ENCODE data around the gene EIF2AK3. TPM values are rescaled to one million over a fixed set of nuclear protein-coding genes. Genes with fewer than 3 reads are reported as not detected.
"Not testable (repeated sequence)": the region's sequence is repeated elsewhere in the genome, so short reads cannot be mapped to it uniquely, and the experiment has no call there.

Gene EIF2AK3
- total RNA-seq (2014; rRNA removed; shearing (Covaris generic)): 9.8 and 13.5 TPM in 2 replicates

DNA sequence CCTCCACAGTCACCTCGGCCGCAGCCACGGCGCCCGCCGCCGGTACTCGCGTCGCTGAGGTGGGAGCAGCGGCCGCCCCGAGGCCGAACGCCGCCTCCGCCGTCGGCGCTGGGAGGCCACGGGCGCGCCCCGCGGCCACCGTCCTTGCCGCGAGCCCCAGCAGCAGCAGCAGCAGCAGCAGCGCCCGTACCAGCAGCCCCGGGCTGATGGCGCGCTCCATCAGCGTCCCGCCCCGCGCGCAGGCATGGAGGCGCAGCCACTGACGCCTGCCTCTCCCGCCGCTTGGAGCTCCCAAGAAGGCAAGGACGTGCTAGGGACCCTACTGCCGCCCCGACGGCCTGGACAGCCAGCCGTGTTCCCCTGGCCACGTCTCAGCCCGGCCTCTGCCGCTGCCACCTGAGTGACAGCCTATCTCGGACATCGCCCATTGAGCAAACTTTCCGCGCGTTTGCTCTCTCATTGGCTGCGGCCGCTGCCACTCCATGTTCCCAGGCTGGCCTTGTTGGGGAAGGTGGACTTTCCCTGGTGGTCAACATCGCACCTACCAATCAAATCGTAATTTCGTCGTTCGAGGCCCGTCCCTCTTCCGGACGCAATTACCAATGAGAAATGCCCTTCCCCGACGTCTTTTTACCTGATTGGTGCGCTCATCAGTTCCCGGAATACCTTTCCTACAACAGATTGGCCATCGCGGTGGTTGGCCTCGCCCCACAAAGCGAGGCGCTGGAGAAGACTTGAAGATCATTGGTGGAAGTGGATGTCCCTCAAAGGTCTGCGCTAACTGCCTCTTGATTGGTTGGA lies at the start of gene EIF2AK3:
TSS of gene EIF2AK3 (minus strand) at position 410 of the 801 bp plus-strand sequence. CDS start at position 220, 190 bp downstream.
- in situ Hi-C loops (cut with HindIII; ENCODE audit: low sequenced_read_pairs): no loop called here
- DNase-seq (ENCODE audit: low spot score): peak; percentile 100

- no peak for DNase-seq (ENCODE audit: low spot score)
- in situ Hi-C loops (cut with HindIII; ENCODE audit: low sequenced_read_pairs): no loop called here
Measured at GRCh38 chr2:88673363-88673762, 46.1 kb upstream of the EIF2AK3 start.

DNA sequence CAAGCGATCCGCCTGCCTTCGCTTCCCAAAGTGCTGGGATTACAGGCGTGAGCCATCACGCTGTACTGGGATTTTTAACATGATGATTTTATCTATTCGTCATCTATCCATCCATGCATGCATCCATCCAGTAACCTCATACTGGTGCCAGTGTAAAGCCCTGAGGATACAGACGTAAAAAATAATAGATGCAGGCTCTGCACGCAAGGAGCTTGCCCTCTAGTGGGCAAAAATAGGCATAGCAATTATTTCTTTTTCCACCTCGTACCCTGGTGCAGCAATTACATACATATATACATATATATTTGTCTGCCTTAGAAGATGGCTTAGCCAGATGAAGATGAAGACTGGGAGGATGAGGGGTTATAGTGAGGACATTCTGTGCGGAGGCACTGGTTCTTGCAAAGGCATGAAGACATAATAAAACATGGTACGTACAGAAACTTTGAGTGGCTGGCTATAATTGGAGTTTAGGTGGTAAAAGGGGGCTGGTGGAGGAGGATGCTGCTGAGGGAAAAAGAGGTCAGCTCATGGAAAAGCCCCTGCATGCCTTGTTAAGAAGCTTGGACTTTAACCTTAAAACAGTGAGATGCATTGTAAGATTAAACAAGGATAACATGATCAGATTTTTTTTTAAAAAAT lies 44.6 kb upstream of the EIF2AK3 start:
- in situ Hi-C loops (cut with HindIII; ENCODE audit: low sequenced_read_pairs): no loop called here
- peak; percentile 71 for DNase-seq (ENCODE audit: low spot score)

GRCh38 chr2:88669482-88670214 lies 42.4 kb upstream of the EIF2AK3 start:
- DNase-seq (ENCODE audit: low spot score): peak; percentile 27
- in situ Hi-C loops (cut with HindIII; ENCODE audit: low sequenced_read_pairs): no loop called here

DNA sequence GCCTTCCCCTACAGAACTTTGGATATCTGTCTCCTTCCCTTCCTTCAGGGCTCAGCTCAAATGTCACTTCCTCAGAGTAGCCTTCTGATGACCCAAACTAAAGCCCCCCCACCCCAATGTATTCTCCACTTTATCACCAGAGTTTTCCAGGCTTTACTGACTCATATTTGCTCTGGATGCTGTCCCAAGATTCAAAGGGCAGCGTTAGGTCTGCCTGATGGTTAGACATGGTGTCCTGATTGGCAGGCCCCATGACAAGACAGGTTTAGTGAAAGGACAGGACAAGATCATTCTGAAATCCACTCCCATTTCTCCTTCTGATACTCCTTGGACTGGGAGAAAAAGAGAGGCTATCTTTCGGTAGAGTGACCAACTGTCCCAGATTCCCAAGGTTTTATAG lies 41.6 kb upstream of the EIF2AK3 start:
- in situ Hi-C loops (cut with HindIII; ENCODE audit: low sequenced_read_pairs): no loop called here
- DNase-seq (ENCODE audit: low spot score): no peak

DNA sequence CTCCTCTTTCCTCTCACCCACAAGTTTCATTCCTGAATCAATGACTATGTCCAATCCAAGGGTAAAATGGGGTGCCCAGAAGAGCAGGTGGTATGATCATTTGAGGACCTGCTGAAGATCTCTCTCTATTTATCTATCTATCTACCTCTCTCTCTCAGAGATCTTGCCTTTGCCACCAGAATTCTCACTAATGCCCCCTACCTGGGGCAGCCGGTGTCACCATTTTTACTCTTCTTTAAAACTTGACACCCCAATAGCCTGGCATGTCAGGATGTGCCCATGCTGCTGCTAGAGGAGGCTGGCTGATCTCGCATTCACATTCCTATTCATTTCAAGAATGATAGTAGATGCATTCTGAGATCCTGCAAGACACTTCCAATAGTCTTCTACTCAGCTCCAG lies 40.0 kb upstream of the EIF2AK3 start:
- in situ Hi-C loops (cut with HindIII; ENCODE audit: low sequenced_read_pairs): no loop called here
- DNase-seq (ENCODE audit: low spot score): no peak

DNA sequence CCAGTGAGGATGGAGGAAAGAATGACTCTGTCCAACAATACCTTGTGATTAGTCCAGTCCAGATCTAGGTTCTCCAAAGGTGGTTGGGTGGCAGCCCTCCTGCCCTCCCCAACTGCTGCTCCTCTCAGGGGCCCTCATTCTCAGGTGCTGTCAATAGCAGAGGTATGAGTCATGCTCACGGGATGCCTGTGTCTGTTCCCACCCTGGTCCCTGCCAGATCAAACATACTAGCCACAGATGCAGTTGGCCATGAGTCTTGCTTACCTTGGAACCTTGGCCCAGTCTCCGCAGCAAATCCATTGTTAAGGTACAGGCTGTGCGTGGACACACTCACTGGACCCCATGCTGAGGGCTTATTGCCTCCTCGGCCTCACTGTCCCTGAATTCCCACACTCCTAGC lies 39.3 kb upstream of the EIF2AK3 start:
- in situ Hi-C loops (cut with HindIII; ENCODE audit: low sequenced_read_pairs): no loop called here
- no peak for DNase-seq (ENCODE audit: low spot score)

DNA sequence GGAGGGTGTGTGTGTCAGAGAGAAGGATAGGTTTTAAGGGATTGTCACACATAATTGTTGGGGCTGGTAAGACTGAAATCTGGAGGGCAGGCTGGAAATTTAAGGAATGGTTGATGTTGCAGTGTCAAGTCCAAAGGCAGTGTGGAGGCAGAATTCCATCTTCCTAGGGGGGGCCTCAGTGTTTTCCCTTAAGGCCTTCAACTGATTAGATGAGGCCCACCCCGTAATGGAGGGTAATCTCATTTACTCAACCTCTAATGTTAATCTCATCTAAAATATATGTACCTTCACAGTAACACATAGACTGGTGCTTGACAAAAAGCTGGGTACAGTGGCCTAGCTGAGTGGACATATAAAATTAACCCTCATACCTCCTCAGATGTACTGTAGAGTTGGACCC lies 33.4 kb upstream of the EIF2AK3 start:
- no peak for DNase-seq (ENCODE audit: low spot score)
- in situ Hi-C loops (cut with HindIII; ENCODE audit: low sequenced_read_pairs): no loop called here

GRCh38 chr2:88659538-88659915 lies 32.3 kb upstream of the EIF2AK3 start:
- in situ Hi-C loops (cut with HindIII; ENCODE audit: low sequenced_read_pairs): no loop called here
- peak; percentile 5 for DNase-seq (ENCODE audit: low spot score)

DNA sequence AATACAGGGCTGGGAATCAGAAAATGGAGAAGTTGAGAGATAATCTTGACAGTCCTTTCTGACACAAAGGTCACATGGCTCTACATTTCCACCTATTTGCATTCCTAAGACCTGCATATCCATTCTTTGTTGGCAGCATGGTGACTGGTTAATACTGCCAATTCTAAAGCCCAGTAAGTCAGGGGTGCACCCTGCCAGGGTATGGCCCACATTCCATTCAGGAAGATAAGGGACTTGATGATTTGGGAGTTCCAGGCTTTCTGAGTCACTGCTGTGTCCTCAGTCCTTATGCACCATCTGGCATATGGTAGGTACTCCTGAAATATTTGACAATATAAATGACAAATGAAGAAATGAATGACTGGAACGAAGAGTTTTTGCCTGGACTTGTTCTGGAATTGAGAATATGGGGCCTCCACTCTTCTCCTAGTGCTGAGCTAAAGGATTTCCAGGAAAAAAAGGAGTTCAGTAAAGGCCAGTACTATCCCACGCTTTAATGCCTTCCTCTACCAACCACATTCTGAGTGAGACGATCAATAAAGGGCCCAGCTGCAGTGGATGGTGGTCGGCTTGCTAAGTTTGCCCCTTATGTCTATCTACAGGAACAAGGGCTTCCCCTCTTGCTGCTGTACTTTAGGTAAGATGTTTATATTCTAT lies 31.7 kb upstream of the EIF2AK3 start:
- DNase-seq (ENCODE audit: low spot score): peak; percentile 29
- in situ Hi-C loops (cut with HindIII; ENCODE audit: low sequenced_read_pairs): no loop called here

GRCh38 chr2:88658326-88658725 lies 31.1 kb upstream of the EIF2AK3 start:
- in situ Hi-C loops (cut with HindIII; ENCODE audit: low sequenced_read_pairs): no loop called here
- DNase-seq (ENCODE audit: low spot score): no peak

- in situ Hi-C loops (cut with HindIII; ENCODE audit: low sequenced_read_pairs): no loop called here
Measured at GRCh38 chr2:88657131-88657530, 29.9 kb upstream of the EIF2AK3 start.

GRCh38 chr2:88656690-88657089 lies 29.4 kb upstream of the EIF2AK3 start:
- in situ Hi-C loops (cut with HindIII; ENCODE audit: low sequenced_read_pairs): no loop called here
- no peak for DNase-seq (ENCODE audit: low spot score)

More at GRCh38 chr2:88657131-88657530, 29.9 kb upstream of the EIF2AK3 start:
- DNase-seq (ENCODE audit: low spot score): no peak

DNA sequence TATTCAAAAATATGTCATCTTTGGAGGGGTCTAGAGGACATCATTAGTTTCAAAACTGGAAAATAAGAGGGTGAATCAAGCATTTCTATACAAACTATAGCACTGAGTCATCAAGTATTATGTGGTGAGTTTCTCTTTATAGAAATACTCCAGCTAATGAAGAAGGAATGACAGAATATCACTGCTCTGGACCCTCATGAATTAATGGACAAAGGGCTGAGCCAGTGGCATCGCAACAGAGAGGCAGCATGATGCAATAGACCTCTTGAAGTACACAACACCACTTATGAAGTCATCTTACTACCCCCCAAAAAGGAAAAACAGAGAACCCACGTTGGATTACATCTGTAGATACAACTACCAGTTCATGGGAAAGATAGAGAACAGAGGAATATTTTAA lies 27.4 kb upstream of the EIF2AK3 start:
- no peak for DNase-seq (ENCODE audit: low spot score)
- in situ Hi-C loops (cut with HindIII; ENCODE audit: low sequenced_read_pairs): no loop called here

DNA sequence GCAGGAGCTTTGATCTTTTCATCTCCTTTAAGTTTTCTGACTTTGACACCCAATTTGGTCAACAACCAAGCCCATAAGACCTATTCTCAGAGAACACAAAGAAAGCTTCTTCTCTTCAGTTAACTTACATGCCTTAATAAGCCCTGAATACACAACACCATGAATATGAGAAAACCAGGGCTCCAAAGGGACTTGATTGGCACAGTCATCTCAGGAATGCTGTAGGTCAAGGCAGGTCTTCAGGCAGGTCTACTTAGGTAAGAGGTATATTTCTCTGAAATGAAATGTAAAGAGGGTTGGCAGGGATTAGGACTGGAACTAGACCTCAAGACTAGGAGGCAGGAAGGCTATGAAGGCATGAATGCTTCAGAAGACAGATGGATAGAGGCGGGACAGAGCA lies 24.4 kb upstream of the EIF2AK3 start:
- DNase-seq (ENCODE audit: low spot score): no peak
- in situ Hi-C loops (cut with HindIII; ENCODE audit: low sequenced_read_pairs): no loop called here

DNA sequence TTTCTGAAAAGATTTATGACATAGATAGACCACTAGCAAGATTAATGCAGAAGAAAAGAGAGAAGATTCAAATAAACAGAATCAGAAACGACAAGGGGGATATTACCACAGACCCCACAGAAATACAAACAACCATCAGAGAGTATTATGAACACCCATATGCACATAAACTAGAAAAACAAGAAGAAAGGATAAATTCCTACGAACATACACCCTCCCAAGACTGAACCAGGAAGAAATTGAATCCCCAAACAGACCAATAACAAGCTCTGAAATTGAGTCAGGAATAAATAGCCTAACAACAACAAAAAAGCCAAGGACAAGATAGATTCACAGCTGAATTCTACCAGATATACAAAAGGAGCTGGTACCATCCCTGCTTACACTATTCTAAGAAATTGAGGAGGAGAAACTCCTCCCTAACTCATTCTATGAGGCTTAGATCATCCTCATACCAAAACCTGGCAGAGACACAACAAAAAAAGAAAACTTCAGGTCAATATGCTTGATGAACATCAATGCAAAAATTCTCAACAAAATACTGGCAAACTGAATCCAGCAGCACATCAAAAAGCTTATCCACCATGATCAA lies 18.1 kb upstream of the EIF2AK3 start:
- in situ Hi-C loops (cut with HindIII; ENCODE audit: low sequenced_read_pairs); DNase-seq (ENCODE audit: low spot score): not testable (repeated sequence)

- in situ Hi-C loops (cut with HindIII; ENCODE audit: low sequenced_read_pairs): no loop called here
Measured at GRCh38 chr2:88642278-88642677, 15.0 kb upstream of the EIF2AK3 start.

DNA sequence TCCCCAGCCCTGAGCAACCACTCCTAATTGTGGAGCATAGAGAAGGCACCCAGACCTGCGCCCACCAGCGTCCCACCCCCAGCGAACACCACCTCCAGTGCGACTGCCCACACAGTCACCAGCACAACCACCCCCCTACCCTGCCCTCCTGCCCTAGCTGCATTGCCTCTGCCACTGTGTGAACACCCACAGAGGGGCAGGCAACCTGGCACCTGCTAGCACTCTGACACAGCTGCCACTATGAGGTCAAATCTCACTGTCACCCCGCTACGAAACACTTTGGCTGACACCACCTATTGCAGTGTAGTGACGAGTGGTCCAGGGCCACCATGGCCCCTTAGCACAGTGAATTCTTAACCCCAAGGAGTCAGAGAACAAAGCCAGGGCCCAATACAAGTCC lies 14.1 kb upstream of the EIF2AK3 start:
- in situ Hi-C loops (cut with HindIII; ENCODE audit: low sequenced_read_pairs): no loop called here
- DNase-seq (ENCODE audit: low spot score): no peak

More at GRCh38 chr2:88642278-88642677, 15.0 kb upstream of the EIF2AK3 start:
- no peak for DNase-seq (ENCODE audit: low spot score)

DNA sequence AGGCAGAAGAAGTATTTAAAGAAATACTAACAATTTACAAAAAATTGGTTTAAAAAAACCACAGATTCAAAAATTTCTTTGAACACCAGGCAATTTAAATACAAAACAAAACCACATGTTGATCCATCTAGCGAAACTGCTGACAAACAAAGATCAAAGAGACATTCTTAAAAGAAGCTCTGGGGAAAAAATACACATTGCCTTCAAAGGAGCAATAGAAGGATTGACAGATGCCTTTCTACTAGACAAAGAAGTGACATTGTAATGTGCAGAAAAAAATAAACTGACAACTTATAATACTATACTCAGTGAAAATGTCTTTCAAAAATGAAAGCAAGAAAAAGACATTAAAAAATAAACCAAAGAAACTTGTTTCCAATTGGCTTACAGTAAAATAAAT lies 12.6 kb upstream of the EIF2AK3 start:
- in situ Hi-C loops (cut with HindIII; ENCODE audit: low sequenced_read_pairs): no loop called here
- DNase-seq (ENCODE audit: low spot score): no peak

All from G401 (cell line).